Measurements from ENCODE around the gene NDUFA8.

NDUFA8 gene

DNA sequence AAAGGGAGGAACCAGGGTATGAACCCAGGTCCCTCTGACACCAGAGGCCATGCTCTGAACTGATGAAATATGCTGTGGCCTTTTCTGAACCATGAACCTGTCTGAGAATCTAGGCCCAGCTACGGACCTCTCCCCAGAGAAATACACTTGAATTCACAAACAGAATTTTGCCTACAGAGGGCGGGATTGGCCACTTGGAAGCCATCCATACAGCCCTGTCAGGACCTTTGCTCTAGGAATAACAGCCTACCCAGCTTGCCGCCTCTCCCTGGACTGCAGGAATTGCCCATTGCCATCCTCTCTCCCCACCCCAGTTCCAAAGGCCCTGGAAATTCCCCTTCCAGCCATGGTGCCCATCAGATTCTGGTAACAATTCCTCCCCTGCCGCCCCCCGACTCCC, 26.7 kb upstream of the NDUFA8 start:
- CTCF ChIA-PET, result interaction anchor here (0.9 kb wide), 1 partner anchor 28 kb away, joined by 3 read pairs; no protein-coding TSS in a partner anchor
- TF ChIP-seq, protein P1, sequence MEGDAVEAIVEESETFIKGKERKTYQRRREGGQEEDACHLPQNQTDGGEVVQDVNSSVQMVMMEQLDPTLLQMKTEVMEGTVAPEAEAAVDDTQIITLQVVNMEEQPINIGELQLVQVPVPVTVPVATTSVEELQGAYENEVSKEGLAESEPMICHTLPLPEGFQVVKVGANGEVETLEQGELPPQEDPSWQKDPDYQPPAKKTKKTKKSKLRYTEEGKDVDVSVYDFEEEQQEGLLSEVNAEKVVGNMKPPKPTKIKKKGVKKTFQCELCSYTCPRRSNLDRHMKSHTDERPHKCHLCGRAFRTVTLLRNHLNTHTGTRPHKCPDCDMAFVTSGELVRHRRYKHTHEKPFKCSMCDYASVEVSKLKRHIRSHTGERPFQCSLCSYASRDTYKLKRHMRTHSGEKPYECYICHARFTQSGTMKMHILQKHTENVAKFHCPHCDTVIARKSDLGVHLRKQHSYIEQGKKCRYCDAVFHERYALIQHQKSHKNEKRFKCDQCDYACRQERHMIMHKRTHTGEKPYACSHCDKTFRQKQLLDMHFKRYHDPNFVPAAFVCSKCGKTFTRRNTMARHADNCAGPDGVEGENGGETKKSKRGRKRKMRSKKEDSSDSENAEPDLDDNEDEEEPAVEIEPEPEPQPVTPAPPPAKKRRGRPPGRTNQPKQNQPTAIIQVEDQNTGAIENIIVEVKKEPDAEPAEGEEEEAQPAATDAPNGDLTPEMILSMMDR (IDR thresholded peaks at IDR 0.05; ENCODE audit: control extremely low read depth, extremely low read depth, low read depth, missing control alignments), result no peak
- POLR2A ChIA-PET, result no interaction called here
- no peak for DNase-seq (ENCODE audit: extremely low spot score)

DNA sequence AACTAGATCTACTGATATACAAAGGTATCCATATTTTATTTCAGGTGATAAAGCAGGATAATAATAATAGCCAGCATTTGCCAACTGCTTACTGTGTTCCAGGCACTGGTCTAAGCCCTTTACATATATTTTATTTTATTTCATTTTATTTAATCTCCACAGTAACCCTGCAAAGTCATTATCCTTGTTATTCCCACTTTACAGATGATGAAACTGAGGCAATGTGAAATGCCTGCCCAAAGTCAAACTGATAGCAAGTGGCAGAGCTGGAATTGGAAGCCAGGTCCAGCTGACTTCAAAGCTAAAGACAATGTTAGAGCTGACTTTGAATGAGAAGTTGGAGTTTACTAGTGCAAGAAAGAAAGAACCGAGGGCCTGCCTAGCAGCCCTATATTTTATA, 25.0 kb upstream of the NDUFA8 start:
- TF ChIP-seq, protein P1 (IDR thresholded peaks at IDR 0.05; ENCODE audit: control extremely low read depth, extremely low read depth, low read depth, missing control alignments), result no peak
- ChIA-PET CTCF (interaction anchor here (0.9 kb wide), 1 partner anchor 27 kb away, joined by 3 read pairs; no protein-coding TSS in a partner anchor), POLR2A (no interaction called here)
- no peak for DNase-seq (ENCODE audit: extremely low spot score)

DNA sequence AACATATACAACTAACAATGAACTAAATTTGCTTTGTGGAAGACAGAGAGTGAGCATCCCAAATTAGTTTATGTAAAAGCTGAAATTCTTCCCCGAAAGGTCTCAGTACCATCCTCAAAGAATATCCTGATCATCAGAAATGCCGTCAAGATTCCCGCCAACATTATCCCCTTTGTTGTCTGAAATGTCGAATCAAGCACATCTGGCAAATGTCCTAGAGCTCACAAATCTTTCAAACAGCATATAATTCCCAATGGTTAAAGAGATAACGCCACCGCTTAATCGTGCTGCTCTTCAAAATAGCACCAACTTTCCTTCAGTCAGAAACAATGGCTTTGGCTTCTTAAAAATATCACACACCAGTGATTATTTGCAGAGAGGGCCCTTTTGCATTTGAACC, 23.9 kb upstream of the NDUFA8 start:
- CTCF ChIA-PET, result interaction anchor here (0.9 to 1.1 kb wide), 2 partner anchors 26 to 84 kb away, joined by 3 read pairs; no protein-coding TSS in a partner anchor
- POLR2A ChIA-PET, result no interaction called here
- TF ChIP-seq, protein P1 (IDR thresholded peaks at IDR 0.05; ENCODE audit: control extremely low read depth, extremely low read depth, low read depth, missing control alignments), result no peak
- no peak for DNase-seq (ENCODE audit: extremely low spot score)

DNA sequence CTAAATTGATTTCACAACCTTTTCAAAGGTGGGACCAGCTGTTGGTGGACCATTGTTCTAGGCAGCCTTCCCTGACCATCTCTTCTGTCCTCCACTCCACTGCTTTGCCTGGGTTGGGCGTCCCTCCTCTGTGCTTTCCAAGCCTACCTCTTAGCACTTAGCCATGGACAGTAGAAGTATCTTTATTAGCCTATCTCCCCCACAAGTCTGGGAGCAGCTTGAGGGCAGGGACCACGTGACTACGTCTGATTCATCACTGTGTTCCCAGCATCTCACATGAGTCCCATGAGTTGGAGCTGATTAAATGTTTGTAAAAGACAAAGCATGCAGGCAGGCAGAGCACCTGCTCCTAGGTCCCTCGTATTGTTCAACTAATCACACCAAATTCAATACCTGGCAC, 21.1 kb upstream of the NDUFA8 start:
- DNase-seq (ENCODE audit: extremely low spot score), result no peak
- ChIA-PET POLR2A (no interaction called here), CTCF (interaction anchor here (0.7 to 2.3 kb wide), 2 partner anchors 12 to 54 kb away, joined by 3 to 6 read pairs; no protein-coding TSS in a partner anchor)
- TF ChIP-seq, protein P1 (IDR thresholded peaks at IDR 0.05; ENCODE audit: control extremely low read depth, extremely low read depth, low read depth, missing control alignments), result no peak

DNA sequence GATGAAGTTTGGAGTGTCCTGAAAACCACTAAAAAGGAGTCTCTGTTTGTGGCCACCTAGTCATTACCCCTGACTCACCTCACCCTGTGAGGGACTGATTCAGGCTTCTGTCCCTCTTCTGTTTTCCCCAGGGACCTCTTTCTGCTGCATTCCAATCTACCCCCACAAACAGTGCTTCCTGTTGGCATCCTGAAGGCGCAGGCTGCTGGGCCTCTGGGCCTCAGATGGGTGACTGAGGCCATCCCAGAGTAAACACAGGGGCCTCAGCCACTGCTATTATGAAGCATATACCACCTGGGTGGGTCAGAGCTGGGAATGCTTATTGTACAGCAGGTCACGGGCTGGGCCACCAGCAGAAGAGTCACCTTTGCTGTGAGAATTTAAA, 20.1 kb upstream of the NDUFA8 start:
- CTCF ChIA-PET, result interaction anchor here (2.3 kb wide), 1 partner anchor 11 kb away, joined by 6 read pairs; no protein-coding TSS in a partner anchor
- TF ChIP-seq, protein P1 (IDR thresholded peaks at IDR 0.05; ENCODE audit: control extremely low read depth, extremely low read depth, low read depth, missing control alignments), result no peak
- no peak for DNase-seq (ENCODE audit: extremely low spot score)
- POLR2A ChIA-PET, result no interaction called here

DNA sequence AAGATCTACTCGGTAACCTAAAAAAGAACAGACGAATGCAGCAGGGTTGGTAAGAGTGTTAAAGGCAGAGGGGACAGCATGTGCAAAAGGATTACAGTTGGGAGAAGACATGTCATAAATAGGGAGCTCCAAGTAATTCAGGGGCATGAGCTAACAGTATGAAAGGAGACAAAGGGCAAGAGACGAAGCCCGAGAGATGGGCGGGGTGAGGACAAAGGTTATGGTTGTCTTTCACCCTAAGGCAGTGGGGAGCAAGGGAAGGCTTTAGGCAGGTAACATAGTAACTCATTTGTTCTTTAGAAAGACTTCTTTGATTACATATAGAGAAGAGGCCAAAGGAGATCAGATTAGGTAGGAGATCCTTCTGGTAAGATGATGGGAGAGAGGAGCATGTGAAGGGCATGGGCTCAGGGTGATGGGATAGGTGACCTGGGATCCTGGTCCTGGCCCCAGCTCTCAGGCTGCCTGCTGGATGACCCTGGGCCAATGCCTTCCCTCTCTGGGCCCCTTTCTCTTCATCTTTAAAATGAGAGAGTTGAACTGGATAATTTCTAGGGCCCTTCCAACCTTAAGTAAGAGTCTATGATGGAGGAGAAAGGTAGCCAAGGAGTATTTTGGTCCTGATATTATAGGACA, 19.6 kb upstream of the NDUFA8 start:
- ChIA-PET POLR2A (no interaction called here), CTCF (interaction anchor here (2.3 kb wide), 1 partner anchor 11 kb away, joined by 6 read pairs; no protein-coding TSS in a partner anchor)
- TF ChIP-seq, protein P1 (IDR thresholded peaks at IDR 0.05; ENCODE audit: control extremely low read depth, extremely low read depth, low read depth, missing control alignments), result no peak
- DNase-seq (ENCODE audit: extremely low spot score), result no peak

All from GM10248 (cell line).